Stimulated activated CD4-positive, alpha-beta T cell treated with anti-CD3 and anti-CD28 coated beads, Interleukin-15, amount 100 ng/mL, for 1 hour (primary cell): Measurements from ENCODE around the gene ZBTB20.

ENCODE experiments used
- DNase-seq, 2 donors: peaks; one replicate each; pipeline ENCODE4 v3.0.0-alpha.2; 2020; ENCODE audit warnings: low read depth in 1 of 2, low spot score in 1 of 2

The ZBTB20 gene

DNA sequence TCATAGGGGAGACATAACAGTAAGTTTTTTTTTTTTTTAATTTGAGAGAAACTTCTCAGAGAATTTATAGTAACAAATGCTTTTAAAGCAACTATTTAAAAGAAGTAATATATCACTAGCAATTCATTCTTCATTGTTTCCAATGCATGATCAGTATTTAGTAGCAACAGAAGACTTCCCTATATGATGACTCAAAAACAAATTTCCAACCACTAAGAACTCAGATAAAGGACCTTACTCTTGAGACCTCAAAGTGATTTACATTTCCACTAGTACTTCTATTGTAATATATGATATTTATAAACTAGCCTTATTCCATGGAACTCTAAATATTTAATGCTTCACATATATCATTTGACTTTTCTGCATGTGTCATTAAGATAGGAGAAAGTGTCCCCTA is 356.3 kb downstream of the ZBTB20 start:
- no peak for DNase-seq

DNA sequence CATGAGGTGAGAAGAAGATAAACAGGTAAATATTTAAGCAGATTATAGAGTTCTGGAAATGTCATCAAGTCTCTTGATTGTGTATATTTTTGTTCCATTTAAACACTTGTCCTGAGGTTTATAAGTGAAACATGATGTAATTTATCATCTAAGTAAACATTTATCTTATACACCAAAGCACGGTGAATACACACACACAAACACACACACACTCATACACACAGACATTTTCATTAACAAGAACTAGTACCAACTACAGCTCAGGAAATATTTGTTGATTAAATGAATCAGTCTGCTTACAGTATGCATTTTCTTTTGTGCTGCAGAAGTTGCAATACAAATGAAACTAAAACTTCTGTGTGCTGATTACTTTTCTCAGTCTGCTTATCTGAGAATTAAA is 357.3 kb downstream of the ZBTB20 start:
- DNase-seq, result no peak

DNA sequence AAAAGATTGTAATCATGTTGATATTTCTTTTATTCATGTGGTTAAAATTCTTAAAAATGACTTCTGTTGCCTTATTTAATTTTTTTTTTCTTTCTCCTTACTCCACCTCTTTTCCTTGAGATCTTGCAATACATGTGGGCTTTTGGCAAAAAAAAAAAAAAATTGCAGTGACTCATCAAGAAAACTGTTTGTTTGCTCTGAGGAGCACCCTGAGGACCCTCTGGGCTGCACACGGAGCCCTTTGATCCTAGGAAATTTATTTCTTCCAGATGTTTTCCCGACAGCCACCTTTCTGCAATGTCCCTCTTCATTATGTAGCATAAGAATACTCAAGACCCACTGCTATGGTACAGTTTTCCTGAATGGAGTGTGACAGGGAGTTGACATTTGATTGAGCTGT is 371.7 kb downstream of the ZBTB20 start:
- no peak for DNase-seq

DNA sequence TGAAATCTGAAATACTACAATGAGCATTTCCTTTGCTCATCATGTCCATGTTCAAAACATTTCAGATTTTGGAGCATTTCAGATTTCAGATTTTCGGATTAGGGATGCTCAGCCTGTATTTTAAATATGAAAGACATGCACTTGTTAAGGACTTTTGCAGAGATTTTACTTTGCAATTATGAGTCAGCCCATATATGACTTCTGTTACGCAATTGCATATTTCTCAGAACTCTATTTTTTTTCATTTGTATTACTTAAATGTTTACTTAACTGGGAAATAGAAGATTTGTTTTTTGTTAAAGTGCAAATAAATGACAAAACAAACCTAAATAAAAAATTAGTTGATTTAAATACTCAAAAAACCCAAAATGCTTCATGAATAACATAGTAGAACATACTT is 376.2 kb downstream of the ZBTB20 start:
- no peak for DNase-seq

DNA sequence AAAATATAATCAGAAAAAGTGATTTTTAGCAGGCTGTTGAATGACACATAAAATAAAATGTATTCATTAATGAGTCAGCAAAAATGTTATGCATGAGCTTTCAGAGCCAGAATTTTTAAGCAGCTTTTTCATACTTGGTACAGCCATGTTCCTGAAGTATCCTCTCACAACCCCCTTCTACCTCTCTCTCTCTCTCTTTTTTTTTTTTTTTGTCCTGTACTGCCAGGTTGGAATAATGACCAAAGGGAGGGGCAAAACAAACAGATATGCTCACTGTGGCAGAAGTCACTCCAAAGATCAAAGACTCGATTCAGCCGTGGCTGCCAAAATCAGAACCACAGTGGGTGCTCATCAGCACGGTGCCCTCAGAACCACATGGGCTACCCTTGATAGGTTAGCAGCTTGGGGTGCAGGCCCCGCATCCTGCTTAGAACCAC is 383.0 kb downstream of the ZBTB20 start:
- no peak for DNase-seq

DNA sequence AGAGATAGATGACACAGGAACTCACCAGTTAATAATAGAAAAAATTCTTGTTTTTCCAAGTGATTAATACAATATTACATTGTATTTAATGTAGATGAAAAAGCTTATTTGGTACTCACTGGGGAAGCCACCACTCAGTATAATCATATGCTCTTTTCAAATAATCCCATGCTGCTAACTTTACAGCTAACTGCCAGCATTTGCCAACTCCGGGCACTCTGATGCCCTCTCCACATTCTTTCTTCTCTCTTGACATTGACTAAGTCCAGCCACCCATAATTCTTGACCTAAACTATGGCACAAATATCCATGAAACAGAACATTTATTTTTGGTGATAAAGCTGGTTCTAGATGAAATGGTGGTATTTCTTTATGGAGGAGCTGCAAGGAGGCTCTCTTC is 384.9 kb downstream of the ZBTB20 start:
- DNase-seq, result no peak

DNA sequence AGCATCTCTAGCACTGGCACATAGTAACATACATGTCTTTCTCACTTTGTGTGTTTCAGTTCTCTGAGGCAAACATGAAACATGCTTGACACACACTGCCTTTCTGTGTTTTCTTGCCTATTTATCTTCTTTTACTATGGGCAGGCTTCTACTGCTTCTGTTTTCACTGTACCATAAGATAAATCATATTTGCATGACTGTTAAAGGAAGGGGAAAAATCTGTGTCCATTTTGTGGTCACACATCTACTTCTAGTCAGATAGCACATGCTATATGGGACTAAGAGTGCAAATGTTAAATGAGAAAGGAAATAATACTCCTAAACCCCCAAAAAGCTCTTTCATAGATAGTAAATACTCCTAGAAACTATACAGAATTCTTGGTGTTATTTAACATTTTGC is 386.4 kb downstream of the ZBTB20 start:
- no peak for DNase-seq

DNA sequence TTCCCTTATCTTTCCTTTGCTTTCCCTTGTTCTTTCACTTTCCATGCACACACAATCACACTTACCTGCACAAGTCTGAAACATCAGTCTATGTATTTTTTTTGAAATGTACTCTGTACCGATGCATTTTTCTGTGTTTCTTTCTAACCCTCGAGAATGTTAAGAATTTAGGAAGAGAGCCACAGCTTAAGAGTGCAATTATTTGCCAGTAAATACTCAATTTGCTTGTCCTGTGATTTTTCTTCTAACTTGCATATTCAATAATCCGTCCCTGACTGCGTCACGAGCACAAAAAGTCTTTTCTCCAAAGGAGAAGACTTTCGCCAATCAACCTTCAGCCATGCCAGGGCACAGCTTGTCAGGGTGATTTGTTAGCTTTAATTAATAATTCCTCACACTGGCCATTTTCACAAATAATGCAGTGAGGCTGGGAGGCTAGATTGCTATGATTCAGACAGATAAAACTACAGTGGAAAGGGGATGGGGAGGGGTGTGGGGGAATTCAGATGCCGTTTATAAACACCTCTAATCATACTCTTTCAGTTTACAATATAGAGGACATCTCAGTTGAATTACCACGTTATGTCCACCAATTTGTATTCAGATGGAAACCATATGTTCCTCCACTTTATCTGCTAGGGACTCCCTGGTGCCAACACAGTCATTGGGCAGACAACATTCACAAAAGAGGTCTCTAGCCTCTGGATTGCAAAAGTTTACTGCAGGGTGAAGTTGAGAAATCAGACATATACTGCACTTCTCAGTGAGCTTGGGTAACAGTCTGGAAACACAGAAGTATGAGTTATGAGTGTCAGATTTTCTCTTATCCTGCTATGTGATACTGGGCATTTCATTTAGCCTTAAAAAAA is 388.0 kb downstream of the ZBTB20 start:
- DNase-seq, result no peak

DNA sequence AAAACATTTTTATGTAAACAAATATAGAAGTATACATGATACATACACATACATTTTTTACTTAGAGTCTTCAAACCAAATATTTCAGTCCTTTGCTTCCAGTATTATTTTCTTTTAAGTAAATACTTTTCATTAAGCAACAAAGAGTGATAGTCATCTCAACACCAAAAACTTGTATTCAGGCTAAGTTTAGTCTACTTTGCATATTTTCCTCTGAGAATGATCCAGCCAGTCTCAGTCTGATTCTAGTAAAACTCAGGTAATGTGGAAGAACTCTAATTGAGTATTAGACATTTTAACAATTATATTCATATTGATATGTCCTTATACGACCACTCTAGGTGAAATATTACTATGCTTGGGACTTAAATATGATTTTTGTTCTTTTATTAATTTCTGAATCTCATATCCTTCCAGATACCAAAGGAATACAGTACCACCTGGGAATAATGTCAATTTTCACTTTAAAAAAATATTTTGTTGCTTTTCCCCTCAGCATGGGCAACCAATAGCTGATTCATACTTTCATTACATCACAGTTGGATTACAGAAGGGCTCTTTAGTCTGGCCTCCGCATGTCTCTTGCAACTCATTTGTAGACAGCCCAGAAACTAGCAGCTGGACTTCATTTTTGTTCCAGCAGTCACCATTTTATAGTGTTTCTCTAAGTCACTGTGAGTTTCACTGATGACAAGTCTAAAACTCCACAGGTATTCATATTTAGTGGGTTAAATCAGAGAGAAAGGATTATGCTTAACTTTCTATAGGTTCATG is 390.4 kb downstream of the ZBTB20 start:
- DNase-seq, result no peak

DNA sequence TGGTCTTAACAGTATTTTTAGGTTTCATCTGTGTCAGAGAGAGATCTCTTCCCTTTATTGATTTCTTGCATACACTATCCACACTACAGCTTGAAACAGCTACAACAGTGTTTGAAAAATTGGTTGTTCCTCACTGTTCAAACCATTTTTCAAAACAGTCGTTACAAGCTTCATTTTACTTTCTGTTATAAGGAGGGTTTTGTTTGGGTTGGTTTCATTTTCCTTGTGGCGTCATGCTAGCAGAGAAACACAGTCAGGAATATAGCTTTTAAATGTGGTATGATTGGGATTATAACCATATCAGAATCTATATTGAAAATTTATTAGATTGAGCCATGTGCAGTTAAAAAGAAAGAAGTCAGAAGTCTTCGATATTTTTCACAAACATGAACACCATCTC is 400.6 kb downstream of the ZBTB20 start:
- no peak for DNase-seq

DNA sequence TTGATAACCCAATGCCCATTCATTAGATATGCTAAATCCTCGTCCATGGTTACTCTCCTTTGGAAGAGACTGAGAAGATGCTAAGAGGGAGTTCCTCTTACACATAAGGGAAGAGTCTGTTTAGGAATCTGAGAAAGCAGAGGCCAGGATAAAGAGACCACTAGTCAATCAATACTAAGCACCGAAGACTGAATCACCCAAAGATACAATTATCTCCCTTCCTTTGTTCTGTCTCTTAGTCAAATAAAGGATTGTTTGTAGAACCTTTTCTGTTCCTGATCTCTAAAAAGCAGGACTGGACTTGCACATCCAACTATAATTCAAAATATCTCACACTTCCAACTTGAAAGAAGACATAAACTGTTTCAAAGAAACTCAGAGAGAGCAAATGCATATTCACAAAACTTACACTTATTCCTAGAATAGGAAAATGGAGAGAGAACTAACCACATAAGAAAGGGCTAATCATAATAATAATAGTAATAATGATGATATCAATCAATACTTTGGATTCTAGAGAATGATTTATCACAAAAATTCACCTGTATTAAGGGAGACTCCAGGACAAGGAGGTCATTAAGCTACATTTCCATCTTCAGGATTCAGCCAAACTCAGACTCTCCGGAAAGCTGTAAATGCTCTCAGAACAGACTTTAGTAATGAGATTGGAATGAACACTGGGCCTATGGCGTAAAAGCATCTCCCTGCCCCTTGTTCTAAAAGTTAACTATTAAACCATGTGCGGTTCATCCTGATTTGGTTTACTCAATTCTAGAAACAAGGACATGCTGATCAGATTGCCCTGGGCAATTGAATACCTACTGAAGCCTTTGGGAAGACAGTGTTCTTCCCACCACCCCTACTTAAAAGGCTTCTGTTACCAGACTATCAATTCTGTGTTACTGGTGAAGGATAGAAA is 401.5 kb downstream of the ZBTB20 start:
- no peak for DNase-seq

DNA sequence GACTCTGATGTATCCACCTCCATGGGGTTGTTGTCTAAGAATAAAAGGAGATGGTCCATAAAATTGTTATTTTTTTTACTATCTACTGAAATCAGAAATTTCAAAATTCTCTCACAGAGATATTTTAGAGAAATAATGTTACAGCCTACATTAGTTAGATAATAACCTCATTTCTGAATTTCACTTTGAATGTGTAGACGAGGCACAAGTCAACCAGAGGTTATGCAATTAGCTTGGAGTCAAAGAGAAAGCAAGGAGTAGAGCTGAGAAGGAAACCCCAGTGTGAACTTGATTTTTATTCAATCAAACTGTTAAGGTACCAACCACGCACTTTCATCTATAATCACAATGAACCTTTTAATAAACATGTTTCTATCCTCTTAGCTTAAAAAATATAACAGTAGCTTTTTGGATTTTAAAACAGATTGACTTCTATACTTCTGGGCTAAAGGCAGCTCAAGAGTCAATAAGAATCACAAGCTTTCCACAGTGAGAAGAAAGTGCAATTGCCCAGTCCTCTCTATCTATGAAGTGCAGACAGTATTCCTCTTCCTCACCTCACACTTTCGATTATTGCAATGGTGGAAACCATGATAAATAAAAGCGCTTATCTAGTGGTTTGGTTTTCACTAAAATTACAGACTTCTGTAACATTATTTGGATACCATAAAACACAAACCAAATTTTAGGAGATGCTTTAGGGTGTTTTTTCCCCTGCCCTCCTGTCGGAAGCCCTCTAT is 403.2 kb downstream of the ZBTB20 start:
- no peak for DNase-seq

DNA sequence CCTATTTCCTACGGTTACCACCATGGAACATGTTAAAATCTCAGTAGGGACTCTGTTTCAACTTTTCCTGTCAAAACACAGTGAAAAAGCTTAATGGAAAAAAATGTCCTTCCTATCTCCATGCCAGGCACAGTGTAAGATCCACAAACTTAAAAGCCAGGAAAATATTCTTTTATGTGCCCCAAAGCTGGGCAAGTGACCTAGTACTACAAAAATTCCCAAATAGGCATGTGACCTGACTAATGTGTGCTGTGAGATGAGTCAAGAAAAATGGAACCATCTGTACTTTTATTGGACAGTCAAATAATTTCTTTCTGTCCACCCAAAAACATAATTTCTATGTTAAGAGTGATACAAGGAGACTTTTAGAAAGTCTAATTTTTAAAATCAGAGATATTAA is 406.0 kb downstream of the ZBTB20 start:
- no peak for DNase-seq

DNA sequence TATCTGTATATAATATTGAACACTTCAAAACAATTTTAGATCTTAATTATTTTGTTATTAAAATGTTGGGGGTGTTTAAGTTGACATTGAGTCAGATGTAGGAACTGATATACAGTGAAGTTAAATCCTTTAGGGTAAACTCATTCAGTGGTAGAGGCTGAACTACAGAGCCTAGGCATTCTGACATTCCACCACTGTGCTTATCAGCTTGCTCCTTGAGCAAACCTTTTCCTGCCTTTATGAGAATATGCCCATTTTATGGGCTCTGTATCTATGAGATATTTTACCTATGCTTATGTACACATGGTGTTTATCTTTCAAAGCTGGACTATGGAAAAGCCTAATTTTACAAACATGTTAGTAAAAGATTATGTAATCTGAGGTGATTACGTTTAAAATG is 407.5 kb downstream of the ZBTB20 start:
- DNase-seq, result no peak

DNA sequence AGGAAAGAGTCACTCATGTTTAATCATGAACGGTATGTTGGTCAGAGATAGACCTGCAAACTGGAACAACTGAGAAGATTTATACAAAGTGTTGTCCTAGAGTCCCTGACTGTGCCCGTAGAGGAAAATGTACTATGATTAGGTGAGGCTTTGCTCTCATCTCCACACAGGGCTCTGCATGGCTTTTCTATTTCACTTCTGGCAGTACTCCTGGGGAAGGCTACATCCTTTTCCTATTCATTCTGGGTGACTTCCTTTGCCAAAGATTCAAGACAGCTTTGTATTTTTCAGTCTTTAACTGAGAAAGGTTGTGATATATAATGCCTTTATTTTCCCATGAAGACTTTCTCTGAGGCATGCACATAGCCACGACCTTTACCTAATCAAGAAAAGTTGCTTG is 414.7 kb downstream of the ZBTB20 start:
- no peak for DNase-seq

DNA sequence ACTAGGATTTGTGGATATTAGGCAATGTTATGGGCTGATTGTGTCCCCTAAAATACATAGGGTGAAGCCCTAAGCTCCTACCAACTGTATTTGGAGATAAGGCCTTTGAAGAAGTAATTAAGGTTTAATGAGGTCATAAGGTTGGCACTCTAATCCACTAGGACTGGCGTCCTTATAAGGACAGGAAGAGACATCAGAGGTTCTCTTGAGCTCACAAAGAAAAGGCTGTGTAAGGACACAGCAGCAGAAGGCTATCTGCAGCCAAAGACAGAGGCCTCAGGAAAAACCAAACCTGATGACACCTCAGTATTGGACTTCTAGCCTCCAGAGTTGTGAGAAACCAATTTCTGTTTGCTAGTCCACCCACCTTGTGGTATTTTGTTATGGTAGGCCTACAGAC is 416.7 kb downstream of the ZBTB20 start:
- no peak for DNase-seq

DNA sequence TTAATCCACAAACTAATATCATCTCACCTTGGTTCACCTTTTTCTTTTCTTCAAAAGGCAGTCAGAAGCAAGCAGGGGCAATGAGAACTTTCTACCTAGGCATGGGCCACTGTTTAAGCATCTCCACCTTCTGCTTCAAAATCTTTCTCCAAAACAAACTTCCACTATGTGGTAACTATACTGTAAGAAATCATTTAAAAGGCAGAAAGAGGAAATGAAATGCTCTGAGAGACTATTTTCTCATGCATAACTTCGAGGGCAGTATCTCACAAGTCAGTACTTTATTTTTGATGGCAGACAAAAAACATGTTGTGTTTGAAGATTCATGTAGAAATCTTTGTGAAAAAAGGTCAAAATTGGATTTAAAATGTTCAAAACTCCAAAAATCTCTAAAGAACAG is 419.7 kb downstream of the ZBTB20 start:
- no peak for DNase-seq

DNA sequence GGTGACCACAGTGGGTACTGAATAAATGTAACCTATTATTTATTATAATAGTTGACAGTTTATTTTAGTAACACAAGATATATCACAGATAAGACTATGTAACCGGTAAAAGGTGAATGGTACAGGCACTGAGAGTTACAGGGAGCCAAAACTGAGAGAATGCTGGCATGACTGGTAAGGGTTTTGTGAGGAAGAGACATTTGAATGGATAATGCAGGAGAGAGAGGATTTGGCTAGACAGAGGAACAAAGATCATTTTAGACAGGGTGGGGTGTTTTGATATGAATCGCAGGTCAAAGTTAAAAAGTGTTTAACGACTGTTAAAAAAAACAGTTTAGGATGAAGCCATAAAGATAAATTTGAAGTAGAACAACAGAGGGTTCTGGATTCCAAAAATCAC is 421.1 kb downstream of the ZBTB20 start:
- DNase-seq, result no peak

DNA sequence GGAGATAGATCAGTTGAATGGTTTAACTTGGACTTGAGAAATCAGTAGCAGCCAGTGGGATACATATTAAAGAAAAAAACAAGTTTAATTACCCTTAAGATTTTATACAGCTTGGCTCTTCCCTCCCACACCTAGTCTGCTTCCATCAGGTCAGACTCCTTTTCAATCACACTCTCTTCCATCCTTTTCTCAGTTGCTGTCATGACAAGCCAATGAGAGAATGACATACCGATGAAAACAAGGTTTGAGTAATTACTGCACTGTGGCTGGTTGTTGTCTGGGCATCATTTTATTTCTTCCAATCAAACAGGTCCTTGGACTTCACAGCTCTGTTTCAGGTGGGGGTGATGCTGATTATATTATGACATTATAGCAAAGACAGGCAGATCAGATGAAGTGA is 424.6 kb downstream of the ZBTB20 start:
- no peak for DNase-seq

DNA sequence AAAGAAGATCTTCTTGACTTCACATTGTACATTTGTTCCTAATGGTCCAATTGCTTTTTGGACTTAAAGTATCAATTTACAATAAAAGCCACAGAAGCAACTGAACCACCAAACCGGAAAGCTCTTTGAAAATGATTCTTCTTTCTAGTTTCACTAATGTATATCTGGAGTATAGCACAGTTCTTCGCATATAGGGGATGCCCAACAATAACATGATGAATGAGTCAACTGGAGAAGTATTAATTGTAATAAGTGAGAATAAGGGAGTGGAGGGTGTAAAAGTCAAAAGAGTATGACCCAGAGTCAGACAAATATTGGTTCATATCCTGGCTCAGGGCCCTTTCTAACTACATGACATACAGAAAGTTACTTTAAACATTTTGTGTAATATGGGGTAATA is 425.2 kb downstream of the ZBTB20 start:
- DNase-seq, result no peak

DNA sequence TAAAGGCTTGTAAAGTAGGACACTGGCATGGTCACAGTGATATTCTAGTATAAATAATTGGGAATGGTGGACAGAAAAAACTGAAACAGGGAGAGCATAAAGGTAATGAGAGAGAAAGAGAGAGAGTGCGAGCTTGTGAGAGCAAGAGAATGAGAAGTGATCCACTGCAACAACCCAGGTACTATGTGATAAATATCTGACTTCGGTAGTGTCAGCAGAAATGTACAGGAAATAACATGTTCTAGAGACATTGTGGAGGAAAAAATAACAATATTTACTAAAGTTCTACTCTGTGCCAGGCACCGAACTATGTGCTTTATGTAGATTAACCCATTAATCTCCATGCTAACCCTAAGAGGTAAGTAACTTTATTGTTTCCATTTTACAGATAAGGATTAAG is 425.9 kb downstream of the ZBTB20 start:
- DNase-seq, result no peak
